DMS153 treated with DMSO at 0.1 percent for 48 hours (cell line): ENCODE results near the gene CHAF1B.
A peak's percentile ranks its signal among the peaks of the same experiment; 100 is the strongest.
"Not testable (repeated sequence)": the region's sequence is repeated elsewhere in the genome, so short reads cannot be mapped to it uniquely, and the experiment has no call there.

ENCODE experiments used
- DNase-seq: peaks from one replicate; lab custom pipeline; 2025; ENCODE audit not compliant: unreplicated experiment; lab: John Stamatoyannopoulos, UW

Gene CHAF1B

GRCh38 chr21:36385233-36386030, at the start of gene CHAF1B:
Gene CHAF1B (plus strand): TSS chr21:36385392. CDS start chr21:36386137, 745 bp downstream.
- DNase-seq, result peak; percentile 78

- no peak for DNase-seq
Measured at GRCh38 chr21:36337099-36337509, 48.1 kb upstream of the CHAF1B start.

DNA sequence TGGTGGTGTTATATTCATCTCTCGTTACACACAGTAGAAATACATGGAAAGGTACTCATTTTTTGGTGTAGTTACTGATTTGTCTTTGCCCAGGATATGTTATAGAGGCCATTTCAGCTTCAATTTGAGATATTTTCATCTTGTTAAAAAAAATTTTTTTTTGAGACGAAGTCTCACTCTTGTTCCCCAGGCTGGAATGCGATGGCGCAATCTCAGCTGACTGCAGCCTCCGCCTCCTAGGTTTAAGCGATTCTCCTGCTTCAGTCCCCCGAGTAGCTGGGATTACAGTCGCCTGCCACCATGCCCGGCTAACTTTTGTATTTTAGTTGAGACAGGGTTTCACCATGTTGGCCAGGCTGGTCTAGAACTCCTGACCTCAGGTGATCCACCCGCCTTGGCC, 46.2 kb upstream of the CHAF1B start:
- no peak for DNase-seq

DNA sequence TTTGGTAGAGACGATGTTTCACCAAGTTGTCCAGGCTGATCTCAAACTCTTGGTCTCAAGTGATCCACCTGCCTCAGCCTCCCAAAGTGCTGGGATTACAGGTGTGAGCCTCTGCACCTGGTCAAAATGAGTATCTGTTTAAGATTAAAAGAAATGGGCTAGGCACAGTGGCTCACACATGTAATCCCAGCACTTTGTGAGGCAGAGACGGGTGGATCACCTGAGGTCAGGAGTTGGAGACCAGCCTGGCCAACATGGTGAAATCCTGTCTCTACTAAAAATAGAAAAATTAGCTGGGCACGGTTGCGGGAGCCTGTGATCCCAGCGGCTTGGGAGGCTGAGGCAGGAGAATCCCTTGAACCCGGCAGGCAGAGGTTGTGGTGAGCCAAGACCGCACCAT, 42.6 kb upstream of the CHAF1B start:
- DNase-seq, result not testable (repeated sequence)

GRCh38 chr21:36344931-36345330, 40.3 kb upstream of the CHAF1B start:
- DNase-seq, result no peak

GRCh38 chr21:36347278-36347961, 37.8 kb upstream of the CHAF1B start:
- no peak for DNase-seq

- DNase-seq, result no peak
Measured at GRCh38 chr21:36347962-36348328, 37.2 kb upstream of the CHAF1B start.

GRCh38 chr21:36349315-36349714, 35.9 kb upstream of the CHAF1B start:
- DNase-seq, result no peak

DNA sequence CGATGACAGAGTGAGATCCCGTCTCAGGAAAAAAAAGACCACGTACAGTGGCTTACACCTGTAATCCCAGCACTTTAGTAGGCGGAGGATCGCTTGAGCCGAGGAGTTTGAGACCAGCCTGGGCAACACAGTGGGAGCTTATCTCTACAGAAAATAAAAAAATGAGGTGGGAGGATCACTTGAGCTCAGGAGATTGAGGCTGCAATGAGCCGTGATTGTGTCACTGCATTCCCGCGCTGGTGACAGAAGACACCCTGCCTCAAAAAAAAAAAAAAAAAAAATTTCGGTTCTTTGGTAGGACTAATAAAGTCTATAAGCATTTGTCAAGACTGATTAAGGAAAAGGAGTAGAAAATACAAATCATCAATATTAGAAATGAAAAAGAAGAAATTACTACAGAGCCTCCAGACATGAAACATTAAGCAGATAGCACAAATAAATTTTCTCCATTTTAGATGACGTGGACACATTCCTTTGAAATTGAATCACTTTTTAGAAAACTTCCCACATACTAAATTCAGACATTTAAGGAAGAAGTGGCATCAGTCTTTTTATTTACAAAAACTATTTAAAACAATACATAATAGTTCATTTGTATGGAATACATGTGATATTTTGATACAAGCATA, 34.8 kb upstream of the CHAF1B start:
- no peak for DNase-seq

DNA sequence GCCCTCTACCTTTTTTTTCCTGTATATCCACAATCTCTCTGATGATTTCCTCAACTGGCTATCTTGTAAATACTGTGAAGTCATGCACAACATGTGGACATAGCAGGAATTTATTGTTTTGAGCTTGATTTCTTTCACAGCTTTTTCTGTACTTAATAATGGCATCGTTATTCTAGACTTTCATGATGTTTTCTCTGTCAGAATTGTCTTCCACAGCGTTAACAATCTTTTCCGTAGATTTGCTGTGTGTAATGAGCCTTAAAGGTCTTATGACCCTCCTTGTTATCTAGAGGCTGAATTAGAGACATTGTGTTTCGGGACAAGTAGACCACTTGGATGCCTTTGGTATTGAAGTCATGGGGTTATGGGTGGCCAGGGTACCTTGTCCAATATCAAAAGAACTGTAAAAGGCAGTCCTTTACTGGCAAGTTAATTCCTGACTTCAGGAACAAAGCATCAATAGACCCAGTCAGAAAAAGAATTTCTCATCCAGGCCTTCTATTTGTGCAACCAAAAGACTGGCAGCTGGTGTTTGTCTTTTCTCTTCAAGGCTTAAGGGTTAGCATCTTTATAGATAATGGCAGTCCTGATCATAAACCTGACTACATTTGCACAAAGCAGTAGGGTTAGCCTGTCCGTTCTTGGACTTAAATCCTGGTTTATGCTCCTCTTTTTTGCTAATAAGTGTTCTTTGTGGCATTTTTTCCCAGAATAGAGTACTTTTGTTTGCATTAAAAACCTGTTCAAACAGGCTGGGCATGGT, 30.1 kb upstream of the CHAF1B start:
- no peak for DNase-seq

- no peak for DNase-seq
Measured at GRCh38 chr21:36355868-36356267, 29.3 kb upstream of the CHAF1B start.

DNA sequence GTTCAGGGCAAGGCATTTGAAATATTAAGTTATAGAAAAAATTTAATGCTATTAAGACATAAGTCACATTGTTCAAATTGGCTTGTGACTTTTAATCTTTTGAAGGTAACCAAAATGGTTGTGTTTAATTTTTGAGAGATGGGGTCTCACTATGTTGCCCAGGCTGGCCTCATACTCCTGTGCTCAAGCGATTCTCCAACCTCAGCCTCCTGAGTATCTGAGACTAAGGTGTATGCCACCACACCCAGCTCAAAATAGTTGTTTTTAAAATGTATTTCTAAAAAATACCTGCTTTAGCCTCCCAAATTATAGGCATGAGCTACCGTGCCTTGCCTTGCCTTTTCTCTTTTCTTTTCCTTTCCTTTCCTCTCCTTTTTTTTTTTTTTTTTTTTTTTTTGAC, 26.0 kb upstream of the CHAF1B start:
- DNase-seq, result no peak

GRCh38 chr21:36369064-36369685, 16.0 kb upstream of the CHAF1B start:
- no peak for DNase-seq

DNA sequence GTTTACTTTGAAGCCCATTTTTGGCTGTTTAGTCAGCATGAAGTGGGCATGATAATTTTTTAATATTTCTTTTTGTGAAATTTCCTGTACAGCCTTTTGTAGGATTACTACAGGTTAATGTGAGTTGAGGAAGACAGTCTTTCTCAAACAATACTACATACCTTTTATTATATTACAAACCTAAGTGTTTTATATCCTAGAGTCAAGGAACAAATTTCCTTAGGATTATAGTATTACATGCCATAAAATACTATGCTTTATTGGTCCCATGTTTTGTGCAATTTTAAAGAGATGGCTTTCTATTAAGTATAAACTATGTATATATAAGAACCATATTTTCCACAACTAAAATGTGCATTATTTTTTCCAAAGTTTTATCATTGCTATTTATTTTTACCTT, 9.2 kb upstream of the CHAF1B start:
- DNase-seq, result no peak

DNA sequence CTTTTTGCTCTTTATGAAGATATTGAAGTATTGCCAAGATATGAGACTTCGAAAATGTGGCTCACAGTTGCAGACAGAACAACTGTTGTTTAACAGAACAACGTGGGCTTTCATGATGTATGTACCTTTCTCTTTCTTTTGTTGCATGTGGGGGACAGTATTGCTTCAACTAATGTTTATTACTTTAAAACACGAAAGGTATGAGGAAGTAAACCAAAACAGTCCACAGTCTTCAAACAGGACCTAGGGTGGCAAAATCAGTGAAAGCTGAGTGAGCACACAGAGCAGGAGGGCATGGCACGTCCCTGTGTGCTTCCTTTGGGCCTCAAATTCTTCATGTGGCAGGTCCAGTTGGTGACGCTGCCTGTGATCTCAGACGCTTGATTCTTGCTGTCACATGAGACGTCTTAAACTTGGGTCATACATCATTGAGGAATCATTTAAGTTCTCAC, 7.8 kb upstream of the CHAF1B start:
- no peak for DNase-seq

- DNase-seq, result no peak
Measured at GRCh38 chr21:36379251-36379650, 5.9 kb upstream of the CHAF1B start.

DNA sequence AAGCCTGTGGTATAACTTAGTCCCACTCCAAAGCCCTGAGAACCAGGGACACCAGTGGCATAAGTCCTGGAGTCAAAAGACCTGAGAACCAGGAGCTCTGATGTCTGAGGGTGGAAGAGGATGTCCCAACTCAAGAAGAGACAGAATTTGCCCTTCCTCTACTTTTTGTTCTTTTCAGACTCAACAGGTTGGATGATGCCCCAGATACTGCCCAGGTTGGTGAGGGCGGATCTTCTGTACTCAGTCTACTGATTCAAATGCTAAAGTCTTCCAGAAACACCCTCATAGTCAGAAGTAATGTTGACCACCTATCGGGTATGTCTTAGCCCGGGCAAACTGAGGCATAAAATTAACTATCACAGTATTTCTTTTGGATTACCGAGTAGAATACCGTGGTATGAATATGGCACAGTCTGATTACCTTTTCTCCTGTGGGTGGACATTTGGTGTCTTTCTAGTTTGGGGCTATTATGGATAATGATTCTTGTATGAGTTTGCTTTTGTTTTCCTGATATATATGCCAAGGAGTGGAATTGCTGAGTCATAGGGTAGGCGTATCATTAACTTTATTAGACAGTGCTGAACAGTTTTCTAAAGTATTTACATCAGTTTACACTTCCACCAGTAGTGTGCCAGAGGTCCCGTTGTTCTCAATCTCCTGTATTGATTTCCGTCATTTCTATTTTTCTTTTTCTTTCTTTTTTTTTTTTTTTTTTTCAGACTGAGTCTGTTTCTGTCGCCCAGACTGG, 3.2 kb upstream of the CHAF1B start:
- no peak for DNase-seq

- not testable (repeated sequence) for DNase-seq
Measured at GRCh38 chr21:36382722-36383121, 2.5 kb upstream of the CHAF1B start.

DNA sequence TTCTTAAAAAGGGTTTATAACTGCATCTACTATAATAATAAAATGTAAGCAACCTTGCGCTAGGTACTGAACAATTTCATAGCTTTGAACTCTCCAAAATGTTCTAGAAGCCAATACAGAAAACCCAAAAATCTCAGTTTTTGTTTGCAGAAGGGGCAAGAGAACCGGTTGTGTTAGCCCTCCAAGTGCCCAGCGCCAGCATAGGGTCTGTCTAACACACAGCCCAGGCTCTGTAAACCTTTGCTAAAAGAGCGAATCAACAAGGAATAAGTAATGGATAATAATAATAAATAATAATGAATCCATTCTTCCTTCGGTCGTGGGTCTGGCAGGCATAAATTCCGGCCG, 333 bp upstream of the CHAF1B start:
- DNase-seq, result no peak

DNA sequence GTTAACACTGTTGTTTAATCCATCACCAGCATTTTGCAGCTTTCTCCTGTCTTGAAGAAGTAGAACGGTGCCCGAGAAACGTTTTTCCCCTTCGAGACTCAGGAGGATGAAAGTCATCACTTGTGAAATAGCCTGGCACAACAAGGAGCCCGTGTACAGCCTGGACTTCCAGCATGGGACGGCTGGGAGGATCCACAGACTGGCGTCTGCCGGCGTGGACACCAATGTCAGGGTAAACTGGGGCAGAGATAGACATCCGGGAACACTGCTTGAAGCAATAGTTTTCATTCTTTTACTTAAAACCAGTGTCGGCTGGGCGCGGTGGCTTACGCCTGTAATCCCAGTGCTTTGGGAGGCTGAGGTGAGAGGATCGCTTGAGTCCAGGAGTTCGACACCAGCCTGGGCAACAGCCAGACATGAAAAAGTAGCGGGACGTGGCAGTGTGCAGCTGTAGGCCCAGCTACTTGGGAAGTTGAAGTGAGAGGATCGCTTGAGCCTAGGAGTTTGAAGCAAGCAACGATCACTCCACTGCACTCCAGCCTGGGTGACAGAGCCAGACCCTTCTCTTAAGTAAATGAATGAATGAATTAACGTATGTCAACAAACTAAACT, 945 bp downstream of the CHAF1B start:
- DNase-seq, result no peak
